Effector memory CD4-positive, alpha-beta T cell (primary cell): Measurements from ENCODE around the gene PFKM.

ENCODE experiments used
- DNase-seq, 3 donors: peaks; one replicate each; pipeline ENCODE4 v3.0.0-alpha.2; 2020
- H3K27ac ChIP-seq: 2 replicates; pipeline ENCODE4 v1.7.0; 2013; ENCODE audit warnings: mild to moderate bottlenecking, low read length, moderate library complexity; ENCODE audit not compliant: insufficient read depth, poor library complexity, severe bottlenecking
- H3K27me3 ChIP-seq: replicated peaks from 2 replicates; pipeline ENCODE4 v1.7.0; 2013; ENCODE audit warnings: mild to moderate bottlenecking, low read length; ENCODE audit not compliant: insufficient read depth, control insufficient read depth, poor library complexity, severe bottlenecking
- H3K36me3 ChIP-seq: 2 replicates; pipeline ENCODE4 v1.7.0; 2013; ENCODE audit warnings: mild to moderate bottlenecking, low read length, moderate library complexity; ENCODE audit not compliant: control insufficient read depth, insufficient read depth
- H3K4me1 ChIP-seq: 2 replicates; pipeline ENCODE4 v1.7.0; 2013; ENCODE audit warnings: low read length, mild to moderate bottlenecking; ENCODE audit not compliant: control insufficient read depth, insufficient read depth, poor library complexity, severe bottlenecking
- H3K4me3 ChIP-seq: 2 replicates; pipeline ENCODE4 v1.7.0; 2013; ENCODE audit warnings: low read length, low read depth, mild to moderate bottlenecking; ENCODE audit not compliant: insufficient read depth, poor library complexity, severe bottlenecking
- H3K9me3 ChIP-seq: 2 replicates; pipeline ENCODE4 v1.7.0; 2013; ENCODE audit warnings: mild to moderate bottlenecking, low read length, moderate library complexity; ENCODE audit not compliant: control insufficient read depth

The PFKM gene

DNA sequence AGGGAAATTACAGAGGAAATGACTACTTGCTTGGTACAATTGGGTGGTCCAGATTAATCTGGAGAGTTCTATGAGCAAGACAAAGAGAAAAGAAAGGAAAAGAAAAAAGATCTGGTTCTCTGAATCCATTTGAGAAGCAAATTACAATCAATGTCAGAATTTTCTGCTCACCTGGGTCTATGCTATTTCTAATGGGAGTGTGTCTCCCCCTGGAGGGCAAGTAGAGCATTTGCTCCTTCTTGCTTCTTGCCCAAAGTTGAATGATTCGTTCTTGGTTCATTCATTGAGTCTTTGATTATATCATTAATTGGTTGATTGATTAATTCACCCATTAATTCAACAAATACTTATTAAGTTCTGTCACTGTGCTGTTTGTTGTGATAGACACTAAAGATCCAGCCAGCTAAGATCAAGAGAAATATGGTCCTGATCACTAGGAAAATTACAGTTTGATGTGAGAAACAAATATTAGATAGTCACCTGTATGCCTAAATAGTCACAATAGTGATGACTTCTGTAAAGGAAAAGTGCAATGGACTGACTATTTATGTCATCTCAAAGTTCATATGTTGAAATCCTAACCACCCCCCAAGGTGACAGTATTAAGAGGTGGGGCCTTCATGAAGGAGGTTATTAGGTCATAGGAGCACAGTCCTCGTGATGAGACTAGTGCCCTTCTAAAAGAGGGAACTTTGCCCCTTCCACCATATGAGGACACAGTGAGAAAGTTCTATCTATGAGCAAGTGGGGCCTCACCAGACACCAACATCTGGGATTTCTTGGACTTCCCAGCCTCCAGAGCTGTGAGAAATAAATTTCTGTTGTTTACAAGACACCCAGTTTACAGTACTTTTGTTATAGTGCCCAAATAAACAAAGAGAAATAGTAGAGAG lies 46.2 kb downstream of the PFKM start:
- Histone ChIP-seq H3K9me3 (no peaks in the 10 kb centered on the region), H3K27me3 (no peaks in the 10 kb centered on the region), H3K4me1 (no peaks in the 10 kb centered on the region), H3K36me3 (no peaks in the 10 kb centered on the region), H3K27ac (no peak overlapping the region), H3K4me3 (no peak overlapping the region)
- DNase-seq, result peak in 2 of 3 donors; percentile 22 to 42

DNA sequence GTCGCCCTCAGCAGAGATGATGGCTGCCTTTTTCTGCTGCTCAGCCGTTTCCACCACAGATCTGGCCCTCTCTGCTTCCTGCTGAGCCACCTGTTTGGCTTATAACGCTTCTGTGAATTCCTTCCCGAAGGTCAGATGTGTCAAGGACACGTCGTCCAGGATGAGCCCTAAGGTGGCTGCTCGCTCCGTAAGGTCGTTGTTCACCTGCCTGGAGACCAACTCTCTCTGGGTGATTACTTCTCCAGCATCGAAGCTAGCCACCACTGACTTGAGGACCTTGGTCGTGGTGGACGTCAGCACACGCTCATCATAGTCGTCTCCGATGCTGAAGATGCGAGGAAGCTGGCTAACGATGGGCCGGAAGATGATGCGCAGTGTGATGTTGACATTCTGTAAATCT lies 49.8 kb downstream of the PFKM start:
- Histone ChIP-seq H3K9me3 (no peaks in the 10 kb centered on the region), H3K27me3 (no peaks in the 10 kb centered on the region), H3K36me3 (no peaks in the 10 kb centered on the region), H3K4me1 (no peaks in the 10 kb centered on the region), H3K27ac (no peak overlapping the region), H3K4me3 (no peak overlapping the region)
- DNase-seq, result no peak

DNA sequence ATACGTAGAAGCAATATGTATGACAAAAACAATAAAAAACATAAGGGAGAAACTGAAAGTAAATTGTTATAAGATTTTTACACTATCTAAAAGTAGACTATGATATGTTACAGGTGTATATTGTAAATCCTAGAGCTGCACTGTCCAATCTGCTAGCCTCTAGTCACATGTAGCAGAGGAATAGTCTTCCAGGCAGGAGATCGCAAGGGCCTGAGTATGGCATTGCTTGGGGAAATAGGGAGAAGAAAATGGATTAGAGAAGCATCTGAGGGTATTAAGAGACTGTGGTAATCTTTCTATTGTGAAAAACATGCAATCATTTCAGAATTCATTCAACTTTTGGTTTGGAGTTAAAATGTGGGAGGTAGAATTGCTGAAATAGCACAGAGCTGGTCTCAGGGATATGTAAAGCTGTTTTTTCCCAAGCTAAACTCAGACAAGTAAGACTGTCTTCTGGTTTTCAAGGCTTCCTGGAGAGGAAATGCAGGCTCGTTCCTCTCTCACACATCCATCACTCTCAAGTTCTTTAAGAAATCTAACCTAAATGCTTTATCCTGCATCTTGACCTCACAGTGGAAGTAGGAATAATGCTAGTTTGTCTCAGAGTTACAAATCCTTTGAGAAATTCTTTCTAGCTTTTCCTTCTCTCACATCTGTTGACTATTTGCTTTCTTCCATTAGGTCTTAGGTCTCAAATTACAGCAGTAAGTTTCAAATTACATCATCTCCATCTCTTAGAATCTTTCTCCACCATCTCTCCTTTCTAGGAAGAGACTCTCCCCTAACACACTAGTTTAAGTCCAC lies 56.7 kb downstream of the PFKM start:
- DNase-seq, result no peak
- no peaks in the 10 kb centered on the region for H3K9me3 ChIP-seq
- no peak overlapping the region for H3K4me3 ChIP-seq
- H3K27ac ChIP-seq, result no peak overlapping the region
- H3K36me3 ChIP-seq, result no peaks in the 10 kb centered on the region
- no peaks in the 10 kb centered on the region for H3K4me1 ChIP-seq
- H3K27me3 ChIP-seq, result no peaks in the 10 kb centered on the region

DNA sequence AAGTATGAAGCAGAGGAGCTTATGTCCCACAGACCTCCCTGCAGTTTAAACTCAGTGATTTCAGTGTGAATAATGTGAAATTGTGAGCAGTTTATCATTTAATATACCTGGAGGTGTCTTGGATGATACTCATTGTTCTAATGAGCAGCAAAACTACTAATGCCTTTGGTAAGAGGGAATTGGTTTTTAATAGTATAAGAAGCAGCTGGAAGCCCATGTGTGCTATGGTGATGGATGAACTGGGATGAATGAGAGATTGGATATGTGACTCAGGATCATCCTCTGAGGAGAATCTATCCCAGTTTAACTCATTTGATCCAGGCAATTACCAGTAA lies 57.2 kb downstream of the PFKM start:
- Histone ChIP-seq H3K4me3 (no peak overlapping the region), H3K27ac (no peak overlapping the region), H3K4me1 (no peaks in the 10 kb centered on the region), H3K27me3 (no peaks in the 10 kb centered on the region), H3K36me3 (no peaks in the 10 kb centered on the region), H3K9me3 (no peaks in the 10 kb centered on the region)
- DNase-seq, result no peak

DNA sequence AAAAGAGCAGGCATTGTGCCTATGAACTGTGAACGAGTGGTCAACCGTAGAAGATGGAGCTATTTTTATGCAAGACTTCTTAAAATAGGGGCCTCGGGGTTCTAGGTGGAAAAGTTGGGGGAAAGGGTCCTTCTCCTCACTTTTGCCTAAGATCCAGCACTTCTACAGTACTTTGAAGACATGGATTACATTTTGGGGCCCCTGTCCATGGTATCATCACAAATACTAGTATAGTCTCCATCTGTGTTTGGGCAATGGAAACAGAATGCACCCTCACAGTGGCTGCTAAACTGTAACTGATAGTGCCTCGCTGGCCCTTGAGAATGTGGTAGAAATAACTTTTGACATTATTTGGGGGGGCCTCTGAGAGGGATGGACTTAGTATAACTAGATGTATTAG lies 58.8 kb downstream of the PFKM start:
- no peaks in the 10 kb centered on the region for H3K36me3 ChIP-seq
- H3K27me3 ChIP-seq, result no peaks in the 10 kb centered on the region
- H3K27ac ChIP-seq, result no peak overlapping the region

DNA sequence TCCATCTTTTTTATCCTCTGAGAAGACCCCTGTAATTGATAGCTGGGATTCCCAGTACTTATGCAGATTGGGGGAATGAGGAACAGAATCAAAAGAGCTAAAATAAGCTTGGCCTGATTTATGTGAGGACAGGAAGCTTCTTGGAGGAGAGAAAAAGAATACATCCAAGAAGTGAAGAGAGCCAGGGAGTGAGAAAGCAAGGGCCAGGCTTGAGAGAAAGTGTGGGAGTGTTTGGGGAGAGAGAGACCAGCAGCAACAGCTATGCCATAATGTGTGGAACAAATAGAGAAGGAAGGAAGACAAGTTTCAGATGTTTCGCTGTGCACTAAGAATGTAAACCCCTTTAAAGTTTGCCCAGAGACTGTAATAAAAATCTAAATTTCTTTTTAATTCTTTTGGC lies 60.3 kb downstream of the PFKM start:
- Histone ChIP-seq H3K4me1 (peaks cover 14% of the 10 kb centered on the region), H3K9me3 (no peaks in the 10 kb centered on the region), H3K36me3 (no peaks in the 10 kb centered on the region), H3K27ac (no peak overlapping the region), H3K27me3 (peaks cover 5% of the 10 kb centered on the region), H3K4me3 (no peak overlapping the region)
- no peak for DNase-seq

More for the DNA sequence above, 58.8 kb downstream of the PFKM start:
- Histone ChIP-seq H3K4me3 (no peak overlapping the region), H3K9me3 (no peaks in the 10 kb centered on the region), H3K4me1 (peaks cover 6% of the 10 kb centered on the region)
- DNase-seq, result no peak

DNA sequence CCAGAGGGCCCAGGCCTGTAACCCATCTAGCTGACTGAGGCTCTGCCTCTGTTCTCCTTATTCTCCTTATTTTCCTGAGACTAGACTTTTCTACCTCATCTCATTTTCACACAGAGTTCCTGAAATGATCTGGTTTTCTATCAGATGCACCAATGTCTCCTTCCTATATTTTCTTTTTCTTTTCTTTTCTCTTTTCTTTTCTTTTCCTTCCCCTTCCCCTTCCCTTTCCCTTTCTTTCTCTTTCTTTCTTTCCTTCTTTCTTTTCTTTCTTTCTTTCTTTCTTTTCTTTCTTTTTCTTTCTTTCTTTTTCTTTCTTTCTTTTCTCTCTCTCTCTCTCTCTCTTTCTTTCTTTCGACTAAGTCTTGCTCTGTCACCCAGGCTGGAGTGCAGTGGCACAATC lies 61.3 kb downstream of the PFKM start:
- no peak for DNase-seq
- H3K27me3 ChIP-seq, result peaks cover 11% of the 10 kb centered on the region
- H3K27ac ChIP-seq, result no peak overlapping the region
- H3K9me3 ChIP-seq, result no peaks in the 10 kb centered on the region
- H3K4me1 ChIP-seq, result peaks cover 15% of the 10 kb centered on the region
- no peaks in the 10 kb centered on the region for H3K36me3 ChIP-seq
- no peak overlapping the region for H3K4me3 ChIP-seq

DNA sequence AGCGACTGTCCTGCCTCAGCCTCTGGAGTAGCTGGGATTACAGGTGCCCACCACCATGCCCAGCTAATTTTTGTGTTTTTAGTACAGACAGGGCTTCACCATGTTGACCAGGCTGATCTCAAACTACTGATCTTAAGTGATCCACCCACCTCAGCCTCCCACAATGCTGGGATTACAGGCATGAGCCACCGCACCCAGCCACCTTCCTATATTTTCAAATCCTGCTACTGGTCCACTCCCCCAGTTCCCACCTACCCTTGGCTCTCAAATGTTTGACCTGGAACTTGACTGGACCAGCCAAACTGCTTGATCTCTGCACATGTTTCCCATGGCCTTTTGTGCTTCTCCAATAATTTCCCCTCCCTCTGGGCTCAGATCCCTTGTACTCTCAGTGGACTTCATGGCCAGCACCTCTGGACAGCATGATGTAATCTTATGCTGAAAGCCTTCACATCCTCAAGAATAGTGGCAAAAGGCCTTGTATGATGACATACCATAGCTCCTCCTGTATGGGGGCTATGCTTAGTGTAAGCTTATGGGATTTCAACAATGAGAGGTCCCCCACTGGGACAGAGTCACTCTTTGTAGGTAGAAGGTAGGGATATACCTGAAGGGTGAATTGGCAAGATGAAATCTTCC lies 61.8 kb downstream of the PFKM start:
- DNase-seq, result no peak
- Histone ChIP-seq H3K9me3 (no peaks in the 10 kb centered on the region), H3K27me3 (peaks cover 11% of the 10 kb centered on the region), H3K4me3 (no peak overlapping the region), H3K4me1 (peaks cover 15% of the 10 kb centered on the region), H3K36me3 (no peaks in the 10 kb centered on the region), H3K27ac (no peak overlapping the region)

DNA sequence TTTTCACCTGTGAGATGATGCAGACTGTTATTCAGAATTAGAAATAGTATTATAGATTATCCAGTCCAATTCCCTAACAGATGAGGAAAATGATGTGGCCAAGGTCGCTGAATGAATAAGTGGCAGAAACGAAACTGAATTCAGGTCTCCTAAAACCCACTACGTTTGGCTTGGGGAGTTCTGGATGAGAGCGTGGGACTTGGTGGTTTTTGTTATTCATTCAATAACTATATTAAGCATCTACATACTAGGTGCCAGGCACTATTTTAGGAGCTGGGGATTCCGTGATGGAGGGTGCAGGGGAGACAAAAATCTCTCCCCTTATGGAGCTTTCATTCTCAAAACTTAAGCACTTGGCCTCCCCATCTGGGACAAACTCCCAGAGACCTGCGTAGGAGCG lies 63.5 kb downstream of the PFKM start:
- H3K4me3 ChIP-seq, result peak overlapping the region; percentile 77
- H3K9me3 ChIP-seq, result no peaks in the 10 kb centered on the region
- DNase-seq, result no peak
- peaks cover 15% of the 10 kb centered on the region for H3K4me1 ChIP-seq
- H3K36me3 ChIP-seq, result no peaks in the 10 kb centered on the region
- H3K27ac ChIP-seq, result peak overlapping the region; percentile 77
- peaks cover 11% of the 10 kb centered on the region for H3K27me3 ChIP-seq
